Measurements from ENCODE around the gene SFTPD.
"Not testable (repeated sequence)": the region's sequence is repeated elsewhere in the genome, so short reads cannot be mapped to it uniquely, and the experiment has no call there.

Gene SFTPD

GRCh38 chr10:79923669-79924068, 25.2 kb downstream of the SFTPD start:
- DNase-seq, result no peak

GRCh38 chr10:79923145-79923544, 25.8 kb downstream of the SFTPD start:
- no peak for DNase-seq

GRCh38 chr10:79922011-79922412, 26.9 kb downstream of the SFTPD start:
- DNase-seq, result not testable (repeated sequence)

- not testable (repeated sequence) for DNase-seq
These were observed 33.1 kb downstream of the SFTPD start for GRCh38 chr10:79915838-79916237.

DNA sequence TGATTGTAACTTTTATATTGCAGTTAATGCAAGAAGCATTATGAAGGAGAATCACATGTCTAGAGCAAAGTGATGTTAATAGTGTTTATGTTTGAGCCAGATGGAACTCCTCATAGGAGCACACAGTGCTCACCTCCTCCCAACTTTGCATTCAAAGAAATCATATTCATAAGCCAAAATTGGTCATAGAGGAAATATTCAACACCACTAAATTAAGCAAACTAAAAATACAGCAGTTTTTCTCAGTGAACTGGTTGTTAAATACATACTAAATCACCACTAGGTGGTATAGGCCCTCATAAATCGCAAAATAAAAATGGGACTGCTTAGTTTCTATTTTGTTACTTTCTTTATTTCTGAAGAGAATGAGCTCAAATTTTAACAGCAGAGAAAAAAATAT, 34.4 kb downstream of the SFTPD start:
- DNase-seq, result not testable (repeated sequence)

- no peak for DNase-seq
These were observed 38.1 kb downstream of the SFTPD start for GRCh38 chr10:79910836-79911235.

- no peak for DNase-seq
These were observed 38.6 kb downstream of the SFTPD start for GRCh38 chr10:79910344-79910743.

DNA sequence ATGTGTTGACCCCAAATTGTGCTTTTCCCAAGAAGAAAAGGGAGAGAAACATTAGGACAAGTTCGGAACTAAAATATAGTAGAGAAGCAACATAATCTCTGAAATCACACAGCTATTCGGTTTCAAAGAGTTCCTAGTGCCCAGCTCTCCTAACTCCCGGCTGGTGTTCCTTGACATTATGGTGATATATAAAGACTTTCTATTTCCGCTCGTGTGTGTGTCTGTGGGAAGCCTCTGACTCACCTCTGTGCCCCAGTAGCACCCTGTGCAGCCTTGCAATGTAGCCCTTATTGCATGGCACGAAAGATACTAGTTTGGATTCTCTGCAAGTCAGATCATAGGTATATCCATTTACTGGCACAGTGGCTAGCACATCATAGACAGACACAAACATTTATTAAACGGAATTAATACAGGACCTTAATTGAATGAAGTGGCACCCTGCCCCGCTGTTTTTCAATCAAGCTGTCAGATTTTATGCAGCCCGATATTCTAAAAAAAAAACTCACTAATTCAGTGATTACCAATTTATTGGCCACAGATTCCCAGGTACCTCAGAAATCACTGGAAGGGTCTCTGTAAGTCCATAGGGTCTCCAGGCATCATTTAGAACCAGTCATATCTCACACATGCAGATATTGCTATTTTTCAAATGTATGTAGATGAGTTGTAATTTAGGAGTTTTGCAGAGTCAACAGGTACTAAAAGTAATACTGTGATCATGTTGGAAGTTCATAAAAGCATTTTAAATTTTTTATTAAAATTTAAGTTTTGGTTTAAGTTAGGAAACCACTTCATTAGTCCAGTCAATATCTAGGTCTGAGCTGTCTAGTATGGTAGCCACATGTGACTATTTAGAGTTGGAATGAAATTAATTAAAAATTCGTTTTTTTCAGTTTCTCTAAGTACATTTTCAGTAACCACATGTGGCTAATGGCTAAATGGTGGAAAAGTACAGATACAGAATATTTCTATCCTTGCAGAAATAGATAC, 43.3 kb downstream of the SFTPD start:
- no peak for DNase-seq

DNA sequence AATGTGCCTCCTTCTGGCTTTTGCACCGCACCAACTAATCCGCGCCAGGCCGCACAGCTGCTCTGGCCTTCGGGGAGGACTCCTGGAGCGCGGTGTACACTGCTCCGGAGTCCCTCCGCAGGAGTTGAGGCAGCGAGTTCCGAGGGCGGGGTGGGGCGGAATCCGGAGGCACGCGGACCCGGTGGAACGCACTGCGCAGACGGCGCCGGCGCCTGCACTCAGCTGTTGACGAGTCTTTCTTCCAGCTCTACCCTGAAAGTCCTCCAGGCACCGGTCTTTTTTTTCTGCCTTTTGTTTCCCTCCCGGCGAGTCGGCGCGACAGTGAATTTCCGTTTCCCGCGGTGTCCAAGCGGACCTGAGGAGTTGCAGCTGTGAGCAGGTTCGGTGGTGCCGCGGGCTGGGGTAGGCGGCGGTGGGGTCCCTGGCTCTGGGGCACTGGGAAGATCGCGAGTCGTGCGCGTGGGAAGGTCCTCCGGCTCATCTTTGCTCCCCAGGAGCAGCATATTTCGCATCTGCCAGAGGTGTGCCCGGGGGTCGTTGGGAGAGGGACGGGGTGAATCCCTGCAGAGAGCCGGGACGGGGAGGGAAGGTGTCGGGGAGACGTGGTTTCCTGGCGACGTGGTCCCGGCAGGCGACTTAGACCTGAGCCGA, 44.1 kb downstream of the SFTPD start:
- DNase-seq, result no peak

DNA sequence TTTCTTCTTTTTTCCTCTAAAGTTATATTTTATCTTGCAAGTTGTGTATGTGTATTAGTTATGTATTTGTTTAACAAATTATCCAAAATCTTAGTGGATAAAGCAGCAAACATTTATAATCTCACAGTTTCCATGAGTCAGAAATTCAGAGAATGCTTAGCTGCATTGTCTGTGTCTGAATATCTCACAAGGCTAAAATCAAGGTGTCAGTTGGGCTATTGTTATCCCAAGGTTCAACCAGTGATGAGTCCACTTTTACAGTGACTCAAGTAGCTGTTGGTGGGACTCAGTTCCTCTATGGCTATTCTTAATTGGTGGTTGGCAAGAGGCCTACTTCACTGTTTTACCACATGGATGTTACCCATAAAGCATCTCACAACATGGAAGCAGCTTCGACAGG, 47.3 kb downstream of the SFTPD start:
- not testable (repeated sequence) for DNase-seq

- DNase-seq, result no peak
These were observed 50.1 kb downstream of the SFTPD start for GRCh38 chr10:79898597-79899325.

- DNase-seq, result not testable (repeated sequence)
These were observed 56.0 kb downstream of the SFTPD start for GRCh38 chr10:79892896-79893295.

GRCh38 chr10:79890469-79890868, 58.4 kb downstream of the SFTPD start:
- no peak for DNase-seq

DNA sequence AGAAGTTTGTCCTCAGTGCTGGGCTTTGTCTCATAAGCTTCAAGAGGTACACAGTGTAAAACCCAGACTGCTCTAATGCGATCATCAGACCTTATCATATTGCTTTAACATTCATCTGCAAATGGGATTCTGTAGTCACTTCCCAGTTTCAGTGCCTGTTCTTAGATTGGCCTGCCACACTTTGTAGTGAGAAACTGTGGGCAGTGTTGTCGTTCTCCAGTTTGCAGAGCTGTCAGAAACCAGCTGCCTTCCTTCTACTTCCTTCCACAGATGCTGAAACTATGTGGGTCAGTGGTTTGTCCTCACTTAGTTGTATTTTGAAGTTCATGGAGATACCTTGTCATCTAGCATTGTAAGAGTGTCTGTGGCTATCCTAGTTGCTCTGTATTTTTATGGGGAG, 59.9 kb downstream of the SFTPD start:
- DNase-seq, result not testable (repeated sequence)
